Activated T-helper 1 cell treated with anti-CD3 and anti-CD28 coated beads, Interleukin-12 subunit alpha, Interleukin-12 subunit beta, Interleukin-2, Interleukin-4 antibody, amounts not matched to agents 30 ng/mL and 10 ng/mL and 1 ng/mL, durations not matched to agents 14 hours and 24 hours and 36 hours (primary cell): Measurements from ENCODE around the gene POU2AF2. TPM values are rescaled to one million over a fixed set of nuclear protein-coding genes. Genes with fewer than 3 reads are reported as not detected.
"Not testable (repeated sequence)": the region's sequence is repeated elsewhere in the genome, so short reads cannot be mapped to it uniquely, and the experiment has no call there.

Source experiments
- DNase-seq: peaks from one replicate; pipeline ENCODE4 v3.0.0; 2021; ENCODE audit warnings: low spot score
- H3K27ac Mint-ChIP-seq: one replicate; pipeline ENCODE4 v1.8.0; 2021; ENCODE audit warnings: mild to moderate bottlenecking, mixed read lengths
- H3K27me3 Mint-ChIP-seq: one replicate; pipeline ENCODE4 v1.8.0; 2022; ENCODE audit warnings: mild to moderate bottlenecking, moderate library complexity, mixed read lengths; ENCODE audit not compliant: insufficient read depth
- H3K36me3 Mint-ChIP-seq: one replicate; pipeline ENCODE4 v1.8.0; 2021; ENCODE audit warnings: low read depth, mixed read lengths
- H3K4me1 Mint-ChIP-seq: one replicate; pipeline ENCODE4 v1.8.0; 2021; ENCODE audit warnings: low read depth, mixed read lengths
- H3K4me3 Mint-ChIP-seq: one replicate; pipeline ENCODE4 v1.8.0; 2021; ENCODE audit warnings: mild to moderate bottlenecking, moderate library complexity, mixed read lengths
- H3K9me3 Mint-ChIP-seq: one replicate; pipeline ENCODE4 v1.8.0; 2021; ENCODE audit warnings: mixed read lengths
- intact Hi-C: fragments of 100-400 bp; cut with micrococcal nuclease; formaldehyde crosslinking; loops from one replicate; pipeline ENCODE4 v1.15.1; 2024
- total RNA-seq: library from RNA; stranded (reverse); gene quantifications from 2 replicates; pipeline ENCODE4 v1.2.3, GENCODE V29; 2022

The POU2AF2 gene
- total RNA-seq, 1 donor from 2014 or later: not detected

DNA sequence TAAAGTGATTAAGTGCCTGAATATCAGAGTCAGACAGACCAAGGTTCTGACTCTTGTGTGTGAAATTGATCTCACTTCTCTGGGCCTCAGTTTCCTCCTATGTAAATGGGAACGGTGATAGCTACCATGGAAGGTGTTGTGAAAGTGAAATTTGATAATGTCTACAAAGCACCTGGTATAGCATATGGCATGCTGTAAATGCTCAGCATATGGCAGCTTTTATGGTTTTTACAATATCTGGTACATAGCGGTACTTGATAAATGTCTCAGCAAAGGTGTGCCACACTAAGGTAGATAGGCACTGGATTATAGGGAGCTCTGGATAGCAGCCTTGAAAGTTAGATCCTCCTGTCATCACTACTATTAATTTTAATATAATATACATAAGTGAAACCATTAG, 19.9 kb downstream of the POU2AF2 start:
- H3K4me1 Mint-ChIP-seq: no peaks in the 10 kb centered on the region
- H3K36me3 Mint-ChIP-seq: no peaks in the 10 kb centered on the region
- no peaks in the 10 kb centered on the region for H3K9me3 Mint-ChIP-seq
- H3K4me3 Mint-ChIP-seq: no peak overlapping the region
- H3K27me3 Mint-ChIP-seq: peaks cover 20% of the 10 kb centered on the region
- DNase-seq: no peak
- intact Hi-C loops: no loop called here
- no peak overlapping the region for H3K27ac Mint-ChIP-seq

DNA sequence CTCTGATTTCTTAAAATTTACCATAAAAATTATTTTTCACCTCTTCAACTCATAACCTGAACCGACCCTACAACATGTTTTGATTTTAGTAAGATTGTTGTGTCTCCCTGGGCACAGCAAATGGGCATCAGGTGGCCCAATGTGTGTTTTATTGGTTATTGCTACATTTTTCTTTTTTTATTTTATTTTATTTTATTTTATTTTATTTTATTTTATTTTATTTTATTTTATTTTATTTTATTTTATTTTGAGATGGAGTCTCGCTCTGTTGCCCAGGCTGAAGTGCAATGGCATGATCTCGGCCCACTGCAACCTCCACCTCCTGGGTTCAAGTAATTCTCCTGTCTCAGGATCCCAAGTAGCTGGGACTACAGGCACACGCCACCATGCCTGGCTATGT, 22.8 kb downstream of the POU2AF2 start:
- DNase-seq, H3K27ac Mint-ChIP-seq, intact Hi-C loops: not testable (repeated sequence)

GRCh38 chr11:111269146-111269868, 23.8 kb downstream of the POU2AF2 start:
- intact Hi-C loops: no loop called here
- no peaks in the 10 kb centered on the region for H3K9me3 Mint-ChIP-seq

More for the DNA sequence above, 22.8 kb downstream of the POU2AF2 start:
- not testable (repeated sequence) for H3K4me3 Mint-ChIP-seq, H3K4me1 Mint-ChIP-seq, H3K36me3 Mint-ChIP-seq, H3K9me3 Mint-ChIP-seq, H3K27me3 Mint-ChIP-seq

DNA sequence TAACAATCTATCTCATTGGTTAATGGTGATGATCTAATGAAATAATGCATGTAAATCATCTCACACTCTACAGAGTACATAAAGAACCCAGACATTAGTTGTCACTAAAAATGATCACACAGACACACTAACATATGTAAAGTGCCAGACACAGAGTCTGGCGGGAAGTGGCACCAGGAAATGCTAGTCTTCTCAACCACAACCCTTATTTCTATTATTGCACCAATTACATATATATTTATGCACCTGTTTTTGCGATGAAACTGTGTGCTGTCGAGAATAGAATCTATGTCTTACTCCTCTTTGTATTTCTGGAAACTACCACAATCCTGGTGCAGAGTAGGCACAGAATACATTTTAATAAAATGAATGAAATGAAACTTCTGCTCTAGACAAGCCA, 26.9 kb downstream of the POU2AF2 start:
- peaks cover 8% of the 10 kb centered on the region for H3K27me3 Mint-ChIP-seq
- H3K36me3 Mint-ChIP-seq: no peaks in the 10 kb centered on the region
- no peak overlapping the region for H3K4me3 Mint-ChIP-seq
- H3K9me3 Mint-ChIP-seq: no peaks in the 10 kb centered on the region
- H3K27ac Mint-ChIP-seq: no peak overlapping the region
- intact Hi-C loops: no loop called here
- no peak for DNase-seq
- peaks cover 6% of the 10 kb centered on the region for H3K4me1 Mint-ChIP-seq

More at GRCh38 chr11:111269146-111269868, 23.8 kb downstream of the POU2AF2 start:
- Mint-ChIP-seq H3K36me3 (no peaks in the 10 kb centered on the region), H3K27me3 (peaks cover 4% of the 10 kb centered on the region), H3K4me3 (no peak overlapping the region), H3K4me1 (peaks cover 6% of the 10 kb centered on the region), H3K27ac (no peak overlapping the region)
- DNase-seq: no peak

DNA sequence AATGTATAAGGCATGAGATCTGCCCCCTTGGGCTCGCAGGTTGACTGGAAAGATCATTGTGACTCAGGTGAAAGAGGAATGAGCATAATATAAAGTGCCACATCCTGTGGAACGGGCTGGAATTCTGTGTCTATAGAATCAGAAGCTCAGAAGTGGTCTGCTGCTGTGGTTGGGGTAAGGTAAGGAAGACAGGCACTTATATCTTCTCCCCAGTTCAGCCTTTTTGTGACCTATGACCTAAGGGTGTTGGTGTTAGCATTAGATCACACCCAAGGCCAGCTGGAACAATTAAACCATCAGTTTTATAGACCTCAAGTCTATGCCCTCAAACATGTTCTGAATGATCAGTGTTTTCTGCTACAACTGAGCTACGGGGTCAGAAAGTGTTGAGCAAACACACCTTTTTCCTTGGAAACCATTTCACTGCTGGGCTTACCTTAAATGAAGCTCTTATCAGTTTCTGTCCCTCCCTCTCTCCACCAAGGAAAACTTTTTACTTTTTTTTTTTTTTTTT, 37.1 kb downstream of the POU2AF2 start:
- Mint-ChIP-seq H3K4me1 (no peaks in the 10 kb centered on the region), H3K36me3 (no peaks in the 10 kb centered on the region), H3K9me3 (no peaks in the 10 kb centered on the region), H3K27ac (no peak overlapping the region), H3K4me3 (no peak overlapping the region), H3K27me3 (peaks cover 6% of the 10 kb centered on the region)
- intact Hi-C loops: loop anchor here (1.0 to 5.0 kb wide), 5 partner anchors 75 to 495 kb away; no protein-coding TSS in a partner anchor
- no peak for DNase-seq

- Mint-ChIP-seq H3K27ac (no peak overlapping the region), H3K4me3 (no peak overlapping the region), H3K4me1 (no peaks in the 10 kb centered on the region), H3K9me3 (no peaks in the 10 kb centered on the region), H3K36me3 (no peaks in the 10 kb centered on the region), H3K27me3 (peaks cover 4% of the 10 kb centered on the region)
- intact Hi-C loops: loop anchor here (1.0 to 5.0 kb wide), 5 partner anchors 73 to 493 kb away; no protein-coding TSS in a partner anchor
- no peak for DNase-seq
Measured at GRCh38 chr11:111283945-111284481, 38.5 kb downstream of the POU2AF2 start.

GRCh38 chr11:111285189-111286091, 39.9 kb downstream of the POU2AF2 start:
- H3K4me3 Mint-ChIP-seq: no peak overlapping the region
- intact Hi-C loops: no loop called here
- no peaks in the 10 kb centered on the region for H3K9me3 Mint-ChIP-seq
- no peak overlapping the region for H3K27ac Mint-ChIP-seq
- no peak for DNase-seq
- H3K27me3 Mint-ChIP-seq: peaks cover 2% of the 10 kb centered on the region
- no peaks in the 10 kb centered on the region for H3K4me1 Mint-ChIP-seq
- H3K36me3 Mint-ChIP-seq: no peaks in the 10 kb centered on the region

DNA sequence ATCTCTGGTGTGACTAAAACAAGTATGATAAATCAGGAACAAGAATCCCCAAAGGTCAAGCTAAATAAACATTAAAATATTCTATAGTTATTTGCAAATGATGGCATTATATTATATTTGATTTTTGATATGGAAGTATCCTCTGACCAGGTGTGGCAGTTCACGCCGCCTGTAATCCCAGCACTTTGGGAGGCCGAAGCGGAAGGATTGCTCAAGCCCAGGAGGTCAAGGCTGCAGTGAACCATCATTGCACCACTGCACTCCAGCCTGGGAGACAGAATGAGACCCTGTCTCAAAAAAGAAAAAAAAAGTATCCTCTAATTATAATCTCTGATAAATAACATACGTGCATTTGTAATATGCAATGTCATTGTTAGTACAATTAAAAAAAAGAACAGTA, 46.2 kb downstream of the POU2AF2 start:
- intact Hi-C loops: no loop called here
- no peak for DNase-seq
- Mint-ChIP-seq H3K27me3 (peaks cover 7% of the 10 kb centered on the region), H3K4me1 (no peaks in the 10 kb centered on the region), H3K4me3 (no peak overlapping the region), H3K27ac (no peak overlapping the region), H3K36me3 (no peaks in the 10 kb centered on the region), H3K9me3 (no peaks in the 10 kb centered on the region)

GRCh38 chr11:111292408-111292807, 46.9 kb downstream of the POU2AF2 start:
- H3K36me3 Mint-ChIP-seq, H3K27me3 Mint-ChIP-seq, DNase-seq, H3K4me1 Mint-ChIP-seq, H3K27ac Mint-ChIP-seq, intact Hi-C loops, H3K9me3 Mint-ChIP-seq, H3K4me3 Mint-ChIP-seq: not testable (repeated sequence)

DNA sequence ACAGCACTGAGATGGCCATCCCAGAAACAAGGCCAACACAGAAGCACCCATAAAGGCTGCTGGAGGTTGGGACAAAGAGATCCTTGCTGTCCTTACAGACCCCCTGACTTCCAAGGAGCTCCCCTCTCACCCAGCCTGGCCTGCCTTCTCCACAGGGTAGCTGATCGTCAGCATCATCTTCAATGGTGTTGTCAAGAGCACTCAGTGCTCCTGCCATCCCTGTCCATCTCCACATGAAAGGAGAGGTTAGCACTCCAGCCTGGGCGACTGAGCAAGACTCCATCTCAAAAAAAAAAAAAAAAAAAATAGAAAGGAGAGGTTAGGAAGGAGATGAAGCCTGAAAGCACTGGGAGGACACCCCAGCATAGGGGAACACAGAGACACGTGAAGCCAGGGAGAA, 50.7 kb downstream of the POU2AF2 start:
- no peak overlapping the region for H3K4me3 Mint-ChIP-seq
- H3K4me1 Mint-ChIP-seq: no peaks in the 10 kb centered on the region
- no peaks in the 10 kb centered on the region for H3K9me3 Mint-ChIP-seq
- peaks cover 33% of the 10 kb centered on the region for H3K27me3 Mint-ChIP-seq
- H3K27ac Mint-ChIP-seq: no peak overlapping the region
- intact Hi-C loops: no loop called here
- no peaks in the 10 kb centered on the region for H3K36me3 Mint-ChIP-seq
- no peak for DNase-seq

DNA sequence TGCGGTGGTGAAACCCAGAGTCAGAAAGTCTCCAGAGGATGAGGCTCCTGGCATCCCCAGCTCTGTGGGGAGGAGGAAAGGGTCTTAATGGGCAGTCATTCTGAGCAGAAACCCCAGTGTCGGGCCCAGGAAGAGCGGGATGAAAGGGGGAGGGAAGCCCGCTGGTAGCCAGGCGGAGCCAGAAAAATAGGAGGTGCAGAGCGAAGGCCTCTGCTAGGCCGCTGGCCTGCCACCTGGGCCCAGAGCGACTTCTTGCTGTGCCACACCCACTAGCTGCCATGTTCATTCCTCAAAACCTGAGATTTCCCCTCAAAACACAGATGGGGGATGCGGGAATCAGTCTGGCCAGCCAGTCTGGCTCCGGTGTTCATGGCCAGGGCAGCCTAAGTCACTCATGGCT, 52.2 kb downstream of the POU2AF2 start:
- Mint-ChIP-seq H3K27me3 (peaks cover 46% of the 10 kb centered on the region), H3K4me3 (no peak overlapping the region), H3K4me1 (no peaks in the 10 kb centered on the region), H3K27ac (no peak overlapping the region), H3K36me3 (no peaks in the 10 kb centered on the region), H3K9me3 (no peaks in the 10 kb centered on the region)
- DNase-seq: no peak
- intact Hi-C loops: no loop called here

DNA sequence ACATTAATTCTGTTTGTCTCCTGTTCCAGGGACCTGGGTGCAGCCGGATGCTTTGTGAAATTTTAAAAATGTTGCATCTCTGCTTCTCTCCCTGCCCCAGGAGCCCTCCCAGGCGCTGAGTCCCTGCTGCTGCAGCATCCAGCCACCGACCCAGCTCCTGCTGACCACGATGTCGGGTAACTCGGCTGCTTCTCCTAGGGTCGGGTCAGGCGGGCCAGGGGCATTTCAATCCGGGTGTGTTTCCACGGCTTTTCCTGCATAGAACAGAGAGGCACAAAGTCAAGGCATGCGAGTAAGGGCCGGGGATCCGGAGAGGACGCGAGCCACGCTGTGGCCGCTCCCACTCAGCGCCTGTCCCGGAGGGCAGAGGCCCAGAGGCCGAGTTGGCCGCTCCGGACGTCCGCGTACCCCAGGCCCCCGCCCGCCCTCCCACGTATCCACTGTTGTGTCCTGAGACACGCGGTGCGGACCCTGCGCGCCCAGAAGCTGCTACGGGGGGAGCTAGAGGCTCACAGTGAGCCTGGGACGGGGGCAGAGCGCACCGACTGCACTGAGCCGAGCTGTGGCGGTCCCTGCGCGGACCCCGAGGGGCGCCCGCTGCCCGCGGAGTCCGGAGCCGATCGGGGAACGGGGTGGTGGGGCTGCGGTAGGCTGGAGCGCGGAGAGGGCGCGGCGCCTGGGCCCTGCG, 53.0 kb downstream of the POU2AF2 start, which contains the start of gene POU2AF3:
TSS of gene POU2AF3 (plus strand) at position 134 of the 688 bp plus-strand sequence. CDS start at position 170, 36 bp downstream.
- no peaks in the 10 kb centered on the region for H3K4me1 Mint-ChIP-seq
- H3K27me3 Mint-ChIP-seq: peaks cover 53% of the 10 kb centered on the region
- H3K36me3 Mint-ChIP-seq: no peaks in the 10 kb centered on the region
- DNase-seq: no peak
- intact Hi-C loops: no loop called here
- H3K27ac Mint-ChIP-seq: no peak within 1 kb of the TSS
- no peaks in the 10 kb centered on the region for H3K9me3 Mint-ChIP-seq
- H3K4me3 Mint-ChIP-seq: peak within 1 kb of the TSS; percentile 25
